ENCODE results near the gene CDR2L. TPM values are rescaled to one million over a fixed set of nuclear protein-coding genes. Genes with fewer than 3 reads are reported as not detected.

CDR2L gene
- total RNA-seq, 1 experiment from 2014 or later, result 3.4 TPM

Other genes with a start within 250 kb of the CDR2L start
- 23.9 and 25.3 TPM in 2 replicates for gene NHERF1, start 239.0 kb upstream of the CDR2L start, total RNA-seq (2022)
- 58.1 and 64.8 TPM in 2 replicates for gene NAT9, start 211.3 kb upstream of the CDR2L start, total RNA-seq (2022)
- gene GRIN2C, start 127.7 kb upstream of the CDR2L start, total RNA-seq (2022), result 0.12 and 0.28 TPM in 2 replicates
- gene FDXR, start 114.6 kb upstream of the CDR2L start, total RNA-seq (2022), result 25.0 and 29.7 TPM in 2 replicates
- gene FADS6, start 94.0 kb upstream of the CDR2L start, total RNA-seq (2022), result not detected in 2 replicates
- not detected in 2 replicates for gene USH1G, start 64.4 kb upstream of the CDR2L start, total RNA-seq (2022)
- gene OTOP2, start 63.4 kb upstream of the CDR2L start, total RNA-seq (2022), result not detected in 2 replicates
- gene OTOP3, start 51.7 kb upstream of the CDR2L start, total RNA-seq (2022), result not detected in 2 replicates
- 3.2 and 7.0 TPM in 2 replicates for gene HID1, start 14.9 kb upstream of the CDR2L start, total RNA-seq (2022)
- 56.5 and 71.2 TPM in 2 replicates for gene MRPL58, start 25.0 kb downstream of the CDR2L start, total RNA-seq (2022)
- 362 and 455 TPM in 2 replicates for gene ATP5PD, start 59.3 kb downstream of the CDR2L start, total RNA-seq (2022)
- 11.9 and 12.8 TPM in 2 replicates for gene KCTD2, start 59.6 kb downstream of the CDR2L start, total RNA-seq (2022)
- 26.0 and 33.1 TPM in 2 replicates for gene SLC16A5, start 100.3 kb downstream of the CDR2L start, total RNA-seq (2022)
- gene ARMC7, start 122.3 kb downstream of the CDR2L start, total RNA-seq (2022), result 9.3 and 13.3 TPM in 2 replicates
- gene NT5C, start 144.1 kb downstream of the CDR2L start, total RNA-seq (2022), result 105 and 113 TPM in 2 replicates
- gene JPT1, start 166.9 kb downstream of the CDR2L start, total RNA-seq (2022), result 342 and 360 TPM in 2 replicates
- 186 and 194 TPM in 2 replicates for gene SUMO2, start 195.3 kb downstream of the CDR2L start, total RNA-seq (2022)
- 42.3 and 49.2 TPM in 2 replicates for gene NUP85, start 218.0 kb downstream of the CDR2L start, total RNA-seq (2022)